Left ventricle myocardium inferior (tissue), 1 donor: Measurements from ENCODE around the gene KRTAP5-8. TPM values are rescaled to one million over a fixed set of nuclear protein-coding genes. Genes with fewer than 3 reads are reported as not detected.
"Not testable (repeated sequence)": the region's sequence is repeated elsewhere in the genome, so short reads cannot be mapped to it uniquely, and the experiment has no call there.

Source experiments
- DNase-seq: peaks from one replicate; pipeline ENCODE4 v3.0.0-alpha.2; 2020
- H3K27ac ChIP-seq: fragments of 200-600 bp; replicated peaks from 2 replicates; pipeline ENCODE4 v1.8.0; 2021
- H3K27me3 ChIP-seq: fragments of 200-600 bp; 2 replicates; pipeline ENCODE4 v1.8.0; 2021; ENCODE audit warnings: low read depth
- H3K36me3 ChIP-seq: fragments of 200-600 bp; 2 replicates; pipeline ENCODE4 v1.8.0; 2021
- H3K4me1 ChIP-seq: fragments of 200-600 bp; 2 replicates; pipeline ENCODE4 v1.8.0; 2021
- H3K4me3 ChIP-seq: fragments of 200-600 bp; 2 replicates; pipeline ENCODE4 v1.8.0; 2021; ENCODE audit warnings: mild to moderate bottlenecking, moderate library complexity
- H3K9me3 ChIP-seq: fragments of 200-600 bp; replicated peaks from 2 replicates; pipeline ENCODE4 v1.8.0; 2021
- intact Hi-C: fragments of 100-400 bp; cut with micrococcal nuclease; formaldehyde crosslinking; loops from one replicate; pipeline ENCODE4 v1.11.0; 2022
- long read RNA-seq: library from polyadenylated mRNA; unstranded; transcript quantifications from one replicate; pipeline ENCODE4 v2.0.0, GENCODE V29; 2021
- total RNA-seq: library from RNA; stranded (reverse); fragmentation: NEBNext Ultra II Directional; extraction: Animal tissue kit (Norgen Biotek cat#: 25700); gene quantifications from one replicate; pipeline ENCODE4 v1.2.1, GENCODE V29; 2021
- TF ChIP-seq, protein P1 (sequence below): fragments of 200-600 bp; IDR thresholded peaks from 2 replicates; pipeline ENCODE4 v1.8.0; 2021; ENCODE audit warnings: antibody characterized with exemption, mild to moderate bottlenecking, borderline replicate concordance
- donor health status: DM: no; HTN: yes; CAD: no; lungs with severe emphysema.

Gene KRTAP5-8
- not detected for total RNA-seq
- long read RNA-seq = 0 reads

DNA sequence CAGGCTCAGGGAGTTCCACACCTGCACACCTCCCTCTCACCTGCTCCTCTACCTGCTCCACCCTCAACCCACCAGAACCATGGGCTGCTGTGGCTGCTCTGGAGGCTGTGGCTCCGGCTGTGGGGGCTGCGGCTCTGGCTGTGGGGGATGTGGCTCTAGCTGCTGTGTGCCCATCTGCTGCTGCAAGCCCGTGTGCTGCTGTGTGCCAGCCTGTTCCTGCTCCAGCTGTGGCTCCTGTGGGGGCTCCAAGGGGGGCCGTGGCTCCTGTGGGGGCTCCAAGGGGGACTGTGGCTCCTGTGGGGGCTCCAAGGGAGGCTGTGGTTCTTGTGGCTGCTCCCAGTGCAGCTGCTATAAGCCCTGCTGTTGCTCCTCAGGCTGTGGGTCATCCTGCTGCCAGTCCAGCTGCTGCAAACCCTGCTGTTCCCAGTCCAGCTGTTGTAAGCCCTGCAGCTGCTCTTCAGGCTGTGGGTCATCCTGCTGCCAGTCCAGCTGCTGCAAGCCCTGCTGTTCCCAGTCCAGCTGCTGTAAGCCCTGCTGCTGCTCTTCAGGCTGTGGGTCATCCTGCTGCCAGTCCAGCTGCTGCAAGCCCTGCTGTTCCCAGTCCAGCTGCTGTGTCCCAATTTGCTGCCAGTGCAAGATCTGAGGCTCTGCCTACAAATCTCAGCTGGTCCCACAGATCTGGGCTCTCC is at the start of gene KRTAP5-8:
Gene KRTAP5-8, plus strand, starts transcription at position 49 of the 689 bp plus-strand sequence. Its CDS starts 31 bp downstream, at position 80.
- H3K27ac ChIP-seq, H3K9me3 ChIP-seq, H3K36me3 ChIP-seq, intact Hi-C loops, H3K4me3 ChIP-seq, DNase-seq, H3K4me1 ChIP-seq: not testable (repeated sequence)
- H3K27me3 ChIP-seq = peaks cover 26% of the 10 kb centered on the region

DNA sequence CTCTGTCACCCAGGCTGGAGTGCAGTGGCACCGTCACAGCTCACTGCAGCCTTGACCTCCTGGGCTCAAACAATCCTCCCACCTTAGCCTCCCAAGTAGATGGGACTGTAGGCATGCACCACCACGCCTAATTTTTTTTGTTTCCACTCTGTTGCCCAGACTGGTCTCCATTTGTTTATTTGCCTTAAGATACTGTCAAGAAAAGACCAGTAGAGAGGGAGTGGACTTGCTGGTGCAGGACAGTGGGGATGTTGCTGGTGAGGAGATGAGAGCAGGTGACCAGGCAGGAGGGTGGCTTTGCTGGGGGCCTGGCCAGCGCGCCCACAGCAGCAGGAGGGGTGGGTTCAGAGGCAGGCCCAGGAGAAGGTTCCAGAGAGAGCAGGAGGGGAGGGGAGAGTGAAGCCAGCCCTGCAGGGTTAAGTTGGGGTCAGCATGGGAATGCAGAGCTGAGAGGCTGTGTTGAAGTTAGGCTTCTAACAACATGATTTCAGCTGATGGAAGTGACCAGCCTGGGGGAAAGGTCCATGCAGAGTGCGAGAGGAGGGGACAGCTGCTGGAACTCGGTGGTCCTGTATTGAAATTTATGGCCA is 49.0 kb upstream of the KRTAP5-8 start:
- H3K4me1 ChIP-seq = peaks cover 9% of the 10 kb centered on the region
- TF ChIP-seq, protein P1, sequence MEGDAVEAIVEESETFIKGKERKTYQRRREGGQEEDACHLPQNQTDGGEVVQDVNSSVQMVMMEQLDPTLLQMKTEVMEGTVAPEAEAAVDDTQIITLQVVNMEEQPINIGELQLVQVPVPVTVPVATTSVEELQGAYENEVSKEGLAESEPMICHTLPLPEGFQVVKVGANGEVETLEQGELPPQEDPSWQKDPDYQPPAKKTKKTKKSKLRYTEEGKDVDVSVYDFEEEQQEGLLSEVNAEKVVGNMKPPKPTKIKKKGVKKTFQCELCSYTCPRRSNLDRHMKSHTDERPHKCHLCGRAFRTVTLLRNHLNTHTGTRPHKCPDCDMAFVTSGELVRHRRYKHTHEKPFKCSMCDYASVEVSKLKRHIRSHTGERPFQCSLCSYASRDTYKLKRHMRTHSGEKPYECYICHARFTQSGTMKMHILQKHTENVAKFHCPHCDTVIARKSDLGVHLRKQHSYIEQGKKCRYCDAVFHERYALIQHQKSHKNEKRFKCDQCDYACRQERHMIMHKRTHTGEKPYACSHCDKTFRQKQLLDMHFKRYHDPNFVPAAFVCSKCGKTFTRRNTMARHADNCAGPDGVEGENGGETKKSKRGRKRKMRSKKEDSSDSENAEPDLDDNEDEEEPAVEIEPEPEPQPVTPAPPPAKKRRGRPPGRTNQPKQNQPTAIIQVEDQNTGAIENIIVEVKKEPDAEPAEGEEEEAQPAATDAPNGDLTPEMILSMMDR = no peak
- intact Hi-C loops = no loop called here
- H3K27ac ChIP-seq = peak overlapping the region; percentile 30
- DNase-seq = no peak
- H3K36me3 ChIP-seq = peaks cover 66% of the 10 kb centered on the region
- no peaks in the 10 kb centered on the region for H3K9me3 ChIP-seq
- no peaks in the 10 kb centered on the region for H3K27me3 ChIP-seq
- no peak overlapping the region for H3K4me3 ChIP-seq

DNA sequence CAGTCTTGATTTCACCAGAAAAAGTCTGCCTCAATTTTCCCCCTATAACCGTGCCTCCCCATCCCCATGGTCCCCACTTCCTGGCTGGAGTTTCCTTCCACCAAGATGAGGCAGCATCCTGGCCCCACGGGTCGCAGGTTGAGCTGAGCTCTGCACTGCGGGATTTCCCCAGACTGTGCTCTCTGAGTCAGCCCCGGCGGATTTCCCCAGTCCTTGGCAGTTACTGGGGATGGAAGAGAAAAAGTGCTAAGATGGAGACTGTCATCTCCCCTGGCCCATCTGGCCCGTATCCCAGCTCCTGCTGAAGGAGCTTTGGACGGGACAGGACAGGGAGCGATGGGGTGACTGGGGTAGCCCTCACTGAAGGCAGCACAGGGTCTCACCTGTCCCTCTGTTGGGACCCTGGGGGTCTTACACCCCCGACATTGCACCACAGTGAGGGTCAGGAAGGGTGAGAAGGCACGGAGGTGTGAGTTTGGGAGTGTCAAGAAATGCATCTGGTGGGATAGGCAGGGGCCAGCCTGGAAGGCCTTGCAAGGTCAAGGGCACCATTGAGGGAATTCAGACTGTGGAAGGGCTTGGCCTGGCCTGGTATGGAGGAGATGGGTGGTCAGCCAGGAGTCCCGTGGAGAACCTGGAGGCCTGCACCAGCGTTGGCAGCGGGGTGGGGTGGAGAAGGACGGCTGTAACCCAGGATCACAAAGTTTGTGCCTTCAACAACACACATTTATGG is 48.3 kb upstream of the KRTAP5-8 start:
- no peak overlapping the region for H3K27ac ChIP-seq
- TF ChIP-seq, protein P1 = no peak
- no peak overlapping the region for H3K4me3 ChIP-seq
- peaks cover 66% of the 10 kb centered on the region for H3K36me3 ChIP-seq
- DNase-seq = no peak
- H3K9me3 ChIP-seq = no peaks in the 10 kb centered on the region
- intact Hi-C loops = no loop called here
- H3K27me3 ChIP-seq = no peaks in the 10 kb centered on the region
- peaks cover 9% of the 10 kb centered on the region for H3K4me1 ChIP-seq

DNA sequence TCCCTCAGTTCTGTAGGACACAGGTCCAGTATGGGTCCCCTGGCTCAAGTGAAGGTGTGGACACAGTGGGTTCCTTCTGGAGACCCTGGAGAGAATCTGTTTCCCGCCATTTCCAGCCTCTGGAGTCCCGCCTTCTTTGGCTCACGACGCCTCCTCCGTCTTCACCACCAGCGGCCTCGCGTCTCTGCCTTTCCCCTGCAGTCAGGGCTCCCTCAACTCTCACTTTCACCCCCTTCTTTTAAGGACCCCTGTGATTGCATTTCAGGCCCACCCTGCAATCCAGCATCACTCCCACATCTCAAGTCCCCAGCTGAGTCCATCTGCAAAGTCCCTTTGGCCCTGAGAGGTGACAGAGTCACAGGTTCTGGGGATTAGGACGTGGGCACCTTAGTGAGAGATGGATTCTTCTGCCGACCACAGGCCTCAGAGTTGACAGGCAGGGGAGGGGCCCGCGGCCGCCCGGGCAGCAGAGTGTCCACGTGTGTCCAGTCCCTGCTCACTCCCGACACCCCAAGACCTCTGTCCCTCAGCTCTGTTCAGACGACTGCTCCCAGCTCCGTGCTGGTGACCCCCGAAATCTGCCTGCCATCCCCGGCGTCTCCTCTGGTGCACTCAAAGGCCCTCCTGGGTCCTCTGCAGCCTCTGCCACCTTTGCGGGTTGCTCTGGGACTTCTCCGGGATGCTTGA is 47.6 kb upstream of the KRTAP5-8 start:
- DNase-seq = no peak
- H3K4me3 ChIP-seq = no peak overlapping the region
- no peak overlapping the region for H3K27ac ChIP-seq
- no peaks in the 10 kb centered on the region for H3K9me3 ChIP-seq
- intact Hi-C loops = no loop called here
- H3K36me3 ChIP-seq = peaks cover 65% of the 10 kb centered on the region
- TF ChIP-seq, protein P1 = no peak
- H3K27me3 ChIP-seq = no peaks in the 10 kb centered on the region
- peaks cover 9% of the 10 kb centered on the region for H3K4me1 ChIP-seq

- no peak overlapping the region for H3K27ac ChIP-seq
- H3K9me3 ChIP-seq = no peaks in the 10 kb centered on the region
- peaks cover 9% of the 10 kb centered on the region for H3K4me1 ChIP-seq
- DNase-seq = no peak
- TF ChIP-seq, protein P1 = no peak
- no peak overlapping the region for H3K4me3 ChIP-seq
- peaks cover 65% of the 10 kb centered on the region for H3K36me3 ChIP-seq
- intact Hi-C loops = no loop called here
- no peaks in the 10 kb centered on the region for H3K27me3 ChIP-seq
These were observed 47.0 kb upstream of the KRTAP5-8 start for GRCh38 chr11:71490731-71491390.
